Lung microvascular endothelial cell (primary cell): ENCODE data around the gene TYROBP. TPM values are rescaled to one million over a fixed set of nuclear protein-coding genes. Genes with fewer than 3 reads are reported as not detected.
"Not testable (repeated sequence)": the region's sequence is repeated elsewhere in the genome, so short reads cannot be mapped to it uniquely, and the experiment has no call there.

Source experiments
- DNase-seq, 2 donors: peaks; one replicate each; pipeline versions ENCODE4 v3.0.0 to v3.0.0-alpha.2; 2010; ENCODE audit warnings: low read depth in 2 of 2
- total RNA-seq: library from RNA; depleted of rRNA; stranded (reverse); fragments of >200 nt; gene quantifications from 2 replicates; pipeline ENCODE4 v1.2.1, GENCODE V29; 2014

The TYROBP gene
- total RNA-seq, 1 donor from 2014 or later: not detected

GRCh38 chr19:35901854-35902661 is 6.0 kb downstream of the TYROBP start, which contains the start of gene HCST:
Gene HCST (plus strand): TSS chr19:35902529. CDS start chr19:35902594, 65 bp downstream.
- DNase-seq: no peak

GRCh38 chr19:35901055-35901644 is 6.9 kb downstream of the TYROBP start:
- DNase-seq: no peak

- peak; percentile 84 to 92 for DNase-seq
Measured at GRCh38 chr19:35899547-35900214, 8.4 kb downstream of the TYROBP start.

GRCh38 chr19:35898499-35898809 is 9.6 kb downstream of the TYROBP start:
- no peak for DNase-seq

GRCh38 chr19:35897706-35898451 is 10.2 kb downstream of the TYROBP start:
- no peak for DNase-seq

- no peak for DNase-seq
Measured at GRCh38 chr19:35896643-35897040, 11.5 kb downstream of the TYROBP start.

GRCh38 chr19:35895911-35896642 is 12.0 kb downstream of the TYROBP start:
- no peak for DNase-seq

GRCh38 chr19:35894342-35894741 is 13.8 kb downstream of the TYROBP start:
- no peak for DNase-seq

GRCh38 chr19:35891819-35892218 is 16.3 kb downstream of the TYROBP start:
- DNase-seq: not testable (repeated sequence)

GRCh38 chr19:35890113-35890650 is 17.9 kb downstream of the TYROBP start:
- no peak for DNase-seq

- DNase-seq: no peak
Measured at GRCh38 chr19:35889370-35890112, 18.6 kb downstream of the TYROBP start.

GRCh38 chr19:35888398-35888797 is 19.7 kb downstream of the TYROBP start:
- DNase-seq: no peak

GRCh38 chr19:35887197-35887596 is 20.9 kb downstream of the TYROBP start:
- no peak for DNase-seq

GRCh38 chr19:35885904-35886303 is 22.2 kb downstream of the TYROBP start:
- no peak for DNase-seq

GRCh38 chr19:35885225-35885738 is 22.8 kb downstream of the TYROBP start:
- no peak for DNase-seq

- no peak for DNase-seq
Measured at GRCh38 chr19:35883882-35884281, 24.2 kb downstream of the TYROBP start.

GRCh38 chr19:35882114-35882832 is 25.8 kb downstream of the TYROBP start:
- DNase-seq: peak; percentile 75 to 86

- DNase-seq: peak; percentile 85 to 90
Measured at GRCh38 chr19:35879770-35880317, 28.3 kb downstream of the TYROBP start.

GRCh38 chr19:35879068-35879467 is 29.0 kb downstream of the TYROBP start:
- no peak for DNase-seq
